ENCODE results near the gene GPRC5D. TPM values are rescaled to one million over a fixed set of nuclear protein-coding genes. Genes with fewer than 3 reads are reported as not detected.
A peak's percentile ranks its signal among the peaks of the same experiment; 100 is the strongest.

Gene GPRC5D
- total RNA-seq, 1 donor from 2014 or later: not detected

- no peak for ATAC-seq
These were observed 17.4 kb downstream of the GPRC5D start for GRCh38 chr12:12934556-12934955.

- ATAC-seq: no peak
These were observed 18.2 kb downstream of the GPRC5D start for GRCh38 chr12:12933742-12934141.

GRCh38 chr12:12930633-12931219 lies 21.2 kb downstream of the GPRC5D start:
- ATAC-seq: no peak

- ATAC-seq: no peak
These were observed 22.3 kb downstream of the GPRC5D start for GRCh38 chr12:12929696-12930095.

GRCh38 chr12:12927211-12928079 lies 24.5 kb downstream of the GPRC5D start:
- peak; percentile 93 for ATAC-seq

- peak; percentile 30 for ATAC-seq
These were observed 25.3 kb downstream of the GPRC5D start for GRCh38 chr12:12926571-12927071.

GRCh38 chr12:12925388-12925787 lies 26.6 kb downstream of the GPRC5D start:
- ATAC-seq: no peak

- ATAC-seq: no peak
These were observed 27.8 kb downstream of the GPRC5D start for GRCh38 chr12:12924169-12924568.

- ATAC-seq: no peak
These were observed 29.0 kb downstream of the GPRC5D start for GRCh38 chr12:12922978-12923377.

- ATAC-seq: peak; percentile 47
These were observed 29.8 kb downstream of the GPRC5D start for GRCh38 chr12:12922191-12922616.

- ATAC-seq: no peak
These were observed 32.1 kb downstream of the GPRC5D start for GRCh38 chr12:12919666-12920435.

- ATAC-seq: no peak
These were observed 33.1 kb downstream of the GPRC5D start for GRCh38 chr12:12918781-12919389.

GRCh38 chr12:12917517-12917916 lies 34.5 kb downstream of the GPRC5D start:
- ATAC-seq: no peak

GRCh38 chr12:12916135-12916944 lies 35.6 kb downstream of the GPRC5D start:
- ATAC-seq: peak; percentile 95

GRCh38 chr12:12915656-12916055 lies 36.3 kb downstream of the GPRC5D start:
- peak; percentile 12 for ATAC-seq

- no peak for ATAC-seq
These were observed 39.3 kb downstream of the GPRC5D start for GRCh38 chr12:12912711-12913110.

- ATAC-seq: peak; percentile 30
These were observed 42.0 kb downstream of the GPRC5D start for GRCh38 chr12:12909995-12910420.

GRCh38 chr12:12909228-12909994 lies 42.6 kb downstream of the GPRC5D start:
- no peak for ATAC-seq

- no peak for ATAC-seq
These were observed 43.3 kb downstream of the GPRC5D start for GRCh38 chr12:12908711-12909110.

- ATAC-seq: no peak
These were observed 43.7 kb downstream of the GPRC5D start for GRCh38 chr12:12908252-12908651.

GRCh38 chr12:12907552-12907951 lies 44.4 kb downstream of the GPRC5D start:
- no peak for ATAC-seq
